HG03108 (cell line): ENCODE data around the gene F8A1.
"Not testable (repeated sequence)": the region's sequence is repeated elsewhere in the genome, so short reads cannot be mapped to it uniquely, and the experiment has no call there.

Experiments used
- ATAC-seq: cut with Tn5 transposase; IDR thresholded peaks from one replicate; pipeline ENCODE4 v1.9.1; 2021; ENCODE audit warnings: moderate library complexity; ENCODE audit not compliant: unreplicated experiment

The F8A1 gene

GRCh38 chrX:154886069-154886788, at the start of gene F8A1:
F8A1 (plus strand) TSS chrX:154886355; CDS start chrX:154886375, 20 bp downstream.
- ATAC-seq = peak; percentile 60

GRCh38 chrX:154840856-154841255, 45.3 kb upstream of the F8A1 start:
- no peak for ATAC-seq

- no peak for ATAC-seq
Observed at GRCh38 chrX:154850957-154851611, 35.1 kb upstream of the F8A1 start.

GRCh38 chrX:154855256-154855655, 30.9 kb upstream of the F8A1 start:
- ATAC-seq = no peak

GRCh38 chrX:154868522-154868921, 17.6 kb upstream of the F8A1 start:
- not testable (repeated sequence) for ATAC-seq

- no peak for ATAC-seq
Observed at GRCh38 chrX:154873329-154873728, 12.8 kb upstream of the F8A1 start.

GRCh38 chrX:154884069-154884468, 2.1 kb upstream of the F8A1 start:
- ATAC-seq = not testable (repeated sequence)

- ATAC-seq = not testable (repeated sequence)
Observed at GRCh38 chrX:154885057-154885456, 1.1 kb upstream of the F8A1 start.

- ATAC-seq = not testable (repeated sequence)
Observed at GRCh38 chrX:154885549-154885948, 606 bp upstream of the F8A1 start.

- peak; percentile 51 for ATAC-seq
Observed at GRCh38 chrX:154886789-154887221, 650 bp downstream of the F8A1 start.

GRCh38 chrX:154890990-154891639, 5.0 kb downstream of the F8A1 start:
- ATAC-seq = no peak

- ATAC-seq = no peak
Observed at GRCh38 chrX:154892296-154892695, 6.1 kb downstream of the F8A1 start.

GRCh38 chrX:154900323-154900722, 14.2 kb downstream of the F8A1 start:
- ATAC-seq = no peak

- no peak for ATAC-seq
Observed at GRCh38 chrX:154902408-154902807, 16.3 kb downstream of the F8A1 start.

GRCh38 chrX:154908821-154909220, 22.7 kb downstream of the F8A1 start:
- ATAC-seq = no peak

GRCh38 chrX:154910048-154910447, 23.9 kb downstream of the F8A1 start:
- ATAC-seq = not testable (repeated sequence)

GRCh38 chrX:154910528-154910927, 24.4 kb downstream of the F8A1 start:
- ATAC-seq = not testable (repeated sequence)

GRCh38 chrX:154914052-154914451, 27.9 kb downstream of the F8A1 start:
- no peak for ATAC-seq

- ATAC-seq = peak; percentile 81
Observed at GRCh38 chrX:154918060-154918483, 31.9 kb downstream of the F8A1 start.

- ATAC-seq = not testable (repeated sequence)
Observed at GRCh38 chrX:154924771-154925170, 38.6 kb downstream of the F8A1 start.
